BJ (cell line): Measurements from ENCODE around the gene ANKH. TPM values are rescaled to one million over a fixed set of nuclear protein-coding genes. Genes with fewer than 3 reads are reported as not detected.

Experiments
- CTCF ChIA-PET: fragments of 350-600 bp; formaldehyde crosslinking; extraction: SDS; loops from one replicate; lab custom pipeline; 2021; ENCODE audit warnings: antibody characterized with exemption, inconsistent platforms; lab: Yijun Ruan, JAX
- POLR2A ChIA-PET: fragments of 300-600 bp; sonication (Branson Sonifier 250); formaldehyde crosslinking; extraction: SDS; loops from one replicate; lab custom pipeline; 2021; ENCODE audit warnings: antibody characterized with exemption; lab: Charles Lee
- DNase-seq: peaks from one replicate; pipeline ENCODE4 v3.0.0-alpha.2; 2011; ENCODE audit warnings: low read depth
- H3K27me3 ChIP-seq: 2 replicates; pipeline ENCODE4 v1.6.0; 2011; ENCODE audit warnings: low read length; ENCODE audit not compliant: control insufficient read depth, insufficient read depth
- H3K36me3 ChIP-seq: 2 replicates; pipeline ENCODE4 v1.5.1; 2011; ENCODE audit warnings: low read length; ENCODE audit not compliant: control insufficient read depth, insufficient read depth
- H3K4me3 ChIP-seq: 2 replicates; pipeline ENCODE4 v1.5.1; 2011; ENCODE audit warnings: low read depth, mild to moderate bottlenecking, control low read depth, low read length
- CTCF ChIP-seq: IDR thresholded peaks from 2 replicates; pipeline ENCODE4 v1.5.1; 2011; ENCODE audit warnings: low read depth, mild to moderate bottlenecking, control low read depth, inconsistent platforms, low read length, moderate library complexity; ENCODE audit not compliant: insufficient read depth
- polyA plus RNA-seq: library from polyadenylated mRNA; depleted of rRNA; stranded (reverse); fragments of >200 nt; gene quantifications from 2 replicates; pipeline ENCODE4 v1.2.3, GENCODE V29; 2011

The ANKH gene
- polyA plus RNA-seq, 1 experiment: 65.3 TPM

- Histone ChIP-seq H3K4me3 (no peak overlapping the region), H3K36me3 (peaks cover 29% of the 10 kb centered on the region), H3K27me3 (no peaks in the 10 kb centered on the region)
- POLR2A ChIA-PET: no interaction called here
- TF ChIP-seq CTCF: no peak
- DNase-seq: no peak
- CTCF ChIA-PET: interaction anchor here (0.7 kb wide), 1 partner anchor 13 kb away, joined by 3 read pairs; no protein-coding TSS in a partner anchor
Measured at GRCh38 chr5:14714706-14715105, 156.9 kb downstream of the ANKH start.

GRCh38 chr5:14713476-14714390 is 157.8 kb downstream of the ANKH start:
- POLR2A ChIA-PET: no interaction called here
- Histone ChIP-seq H3K36me3 (peaks cover 30% of the 10 kb centered on the region), H3K4me3 (no peak overlapping the region), H3K27me3 (no peaks in the 10 kb centered on the region)
- TF ChIP-seq CTCF: no peak
- DNase-seq: no peak
- CTCF ChIA-PET: interaction anchor here (0.7 to 1.3 kb wide), 2 partner anchors 14 to 290 kb away, joined by 3 to 4 read pairs; no protein-coding TSS in a partner anchor

GRCh38 chr5:14712666-14713065 is 158.9 kb downstream of the ANKH start:
- H3K4me3 ChIP-seq: no peak overlapping the region
- no peak for TF ChIP-seq CTCF
- no peak for DNase-seq
- POLR2A ChIA-PET: no interaction called here
- H3K36me3 ChIP-seq: peaks cover 34% of the 10 kb centered on the region
- CTCF ChIA-PET: interaction anchor here (1.3 kb wide), 1 partner anchor 15 kb away, joined by 4 read pairs; no protein-coding TSS in a partner anchor
- no peaks in the 10 kb centered on the region for H3K27me3 ChIP-seq

DNA sequence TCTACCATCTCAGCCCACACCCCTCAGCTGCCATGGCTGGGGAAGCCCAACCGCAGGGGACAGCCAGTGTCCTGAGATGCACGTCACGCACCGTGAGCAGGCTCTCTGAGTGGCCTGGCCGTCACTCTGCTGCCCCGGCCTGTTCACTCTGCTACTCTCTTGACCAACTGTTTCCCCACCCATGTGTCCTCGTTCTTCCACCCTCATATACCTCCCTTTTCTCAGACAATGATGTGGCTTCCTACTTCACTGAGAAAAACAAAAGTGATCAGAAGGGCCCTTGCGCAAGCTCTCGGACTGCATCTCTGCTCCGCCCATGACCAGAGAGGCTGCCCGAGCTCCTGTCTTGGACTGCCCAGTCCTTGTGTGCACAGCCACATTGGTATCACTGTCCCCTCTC is 159.4 kb downstream of the ANKH start:
- Histone ChIP-seq H3K36me3 (peaks cover 34% of the 10 kb centered on the region), H3K27me3 (no peaks in the 10 kb centered on the region), H3K4me3 (no peak overlapping the region)
- no peak for TF ChIP-seq CTCF
- ChIA-PET CTCF (interaction anchor here (0.6 kb wide), 1 partner anchor 25 kb away, joined by 3 read pairs; no protein-coding TSS in a partner anchor), POLR2A (no interaction called here)
- no peak for DNase-seq

DNA sequence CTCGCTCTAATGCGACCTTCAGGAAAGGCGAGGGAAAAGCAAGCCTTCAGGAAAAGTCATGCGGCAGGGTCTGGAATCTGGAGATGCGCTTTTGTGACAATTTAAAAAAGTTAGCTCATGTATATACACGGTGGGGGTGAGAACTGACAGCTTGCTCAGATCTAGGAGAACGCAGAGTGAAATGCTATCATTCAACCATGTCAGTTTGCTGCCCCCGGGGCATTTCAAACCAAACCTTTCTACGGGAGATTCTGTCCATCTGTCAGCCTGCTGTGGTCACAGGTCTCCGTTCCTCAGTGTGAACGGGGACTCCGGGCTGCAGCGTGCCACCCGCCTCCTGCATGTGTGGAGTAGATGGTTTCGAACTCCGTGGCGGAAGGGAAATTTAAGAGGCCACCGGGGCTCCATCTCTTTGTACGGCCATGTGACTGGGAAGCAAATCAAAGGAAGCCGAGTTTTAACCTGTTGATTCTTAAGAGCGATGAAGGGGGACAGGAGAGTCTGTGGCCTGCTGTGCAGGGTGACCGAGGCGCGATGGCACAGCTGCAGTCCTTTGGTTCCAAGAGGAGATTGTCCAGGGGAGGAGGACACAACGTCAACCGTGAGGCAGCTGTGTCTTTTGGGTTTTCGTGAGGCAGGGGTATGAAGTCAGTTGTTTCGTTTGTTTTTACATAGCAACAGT is 161.1 kb downstream of the ANKH start:
- Histone ChIP-seq H3K4me3 (no peak overlapping the region), H3K27me3 (no peaks in the 10 kb centered on the region), H3K36me3 (peaks cover 32% of the 10 kb centered on the region)
- CTCF ChIA-PET: interaction anchor here (4.4 kb wide), 1 partner anchor 25 kb away, joined by 23 read pairs; no protein-coding TSS in a partner anchor
- POLR2A ChIA-PET: no interaction called here
- TF ChIP-seq CTCF: no peak
- no peak for DNase-seq
